Mucosa of stomach (tissue), 1 donor: Measurements from ENCODE around the gene NAA60.
"Not testable (repeated sequence)": the region's sequence is repeated elsewhere in the genome, so short reads cannot be mapped to it uniquely, and the experiment has no call there.

Source experiments
- H3K27me3 ChIP-seq: one replicate; pipeline ENCODE4 v1.7.0; 2013; ENCODE audit warnings: mild to moderate bottlenecking, low read length; ENCODE audit not compliant: control insufficient read depth, insufficient read depth
- H3K36me3 ChIP-seq: one replicate; pipeline ENCODE4 v1.7.0; 2013; ENCODE audit warnings: low read length; ENCODE audit not compliant: control insufficient read depth, insufficient read depth
- H3K4me1 ChIP-seq: one replicate; pipeline ENCODE4 v1.7.0; 2013; ENCODE audit warnings: mild to moderate bottlenecking, low read length; ENCODE audit not compliant: control insufficient read depth, insufficient read depth
- H3K4me3 ChIP-seq: one replicate; pipeline ENCODE4 v1.7.0; 2013; ENCODE audit warnings: low read length
- H3K9ac ChIP-seq: one replicate; pipeline ENCODE4 v1.7.0; 2013; ENCODE audit warnings: mild to moderate bottlenecking, low read length, moderate library complexity
- H3K9me3 ChIP-seq: one replicate; pipeline ENCODE4 v1.7.0; 2013; ENCODE audit warnings: mild to moderate bottlenecking, low read length, moderate library complexity; ENCODE audit not compliant: control insufficient read depth
- donor health status: Pancreatic carcinoma.

The NAA60 gene

GRCh38 chr16:3467921-3468320 lies 24.4 kb downstream of the NAA60 start:
- Histone ChIP-seq H3K4me3 (no peak overlapping the region), H3K27me3 (no peaks in the 10 kb centered on the region), H3K9ac (no peak overlapping the region), H3K9me3 (no peaks in the 10 kb centered on the region), H3K36me3 (peaks cover 10% of the 10 kb centered on the region), H3K4me1 (peaks cover 19% of the 10 kb centered on the region)

GRCh38 chr16:3468501-3468900 lies 25.0 kb downstream of the NAA60 start:
- H3K4me3 ChIP-seq = no peak overlapping the region
- peaks cover 10% of the 10 kb centered on the region for H3K36me3 ChIP-seq
- H3K27me3 ChIP-seq = no peaks in the 10 kb centered on the region
- peaks cover 19% of the 10 kb centered on the region for H3K4me1 ChIP-seq
- no peak overlapping the region for H3K9ac ChIP-seq
- H3K9me3 ChIP-seq = no peaks in the 10 kb centered on the region

GRCh38 chr16:3469736-3470135 lies 26.3 kb downstream of the NAA60 start:
- H3K36me3 ChIP-seq = peaks cover 10% of the 10 kb centered on the region
- H3K9ac ChIP-seq = no peak overlapping the region
- peaks cover 19% of the 10 kb centered on the region for H3K4me1 ChIP-seq
- H3K27me3 ChIP-seq = no peaks in the 10 kb centered on the region
- H3K9me3 ChIP-seq = no peaks in the 10 kb centered on the region
- no peak overlapping the region for H3K4me3 ChIP-seq

- Histone ChIP-seq H3K9ac (no peak overlapping the region), H3K36me3 (peaks cover 6% of the 10 kb centered on the region), H3K9me3 (no peaks in the 10 kb centered on the region), H3K4me3 (no peak overlapping the region), H3K27me3 (no peaks in the 10 kb centered on the region), H3K4me1 (peaks cover 27% of the 10 kb centered on the region)
Measured at GRCh38 chr16:3470723-3471122, 27.2 kb downstream of the NAA60 start.

GRCh38 chr16:3471518-3472176 lies 28.2 kb downstream of the NAA60 start:
- Histone ChIP-seq H3K9ac (no peak overlapping the region), H3K27me3 (no peaks in the 10 kb centered on the region), H3K36me3 (no peaks in the 10 kb centered on the region), H3K4me1 (peaks cover 32% of the 10 kb centered on the region), H3K9me3 (no peaks in the 10 kb centered on the region), H3K4me3 (no peak overlapping the region)

- no peaks in the 10 kb centered on the region for H3K36me3 ChIP-seq
- H3K9me3 ChIP-seq = no peaks in the 10 kb centered on the region
- no peak overlapping the region for H3K9ac ChIP-seq
- peaks cover 27% of the 10 kb centered on the region for H3K4me1 ChIP-seq
- H3K27me3 ChIP-seq = no peaks in the 10 kb centered on the region
- H3K4me3 ChIP-seq = no peak overlapping the region
Measured at GRCh38 chr16:3472878-3473595, 29.6 kb downstream of the NAA60 start.

- H3K9ac ChIP-seq, H3K27me3 ChIP-seq, H3K36me3 ChIP-seq, H3K4me3 ChIP-seq, H3K9me3 ChIP-seq: not testable (repeated sequence)
- peaks cover 22% of the 10 kb centered on the region for H3K4me1 ChIP-seq
Measured at GRCh38 chr16:3473596-3473943, 30.1 kb downstream of the NAA60 start.

- H3K27me3 ChIP-seq = no peaks in the 10 kb centered on the region
- H3K4me1 ChIP-seq = peaks cover 21% of the 10 kb centered on the region
- no peak overlapping the region for H3K9ac ChIP-seq
- no peak overlapping the region for H3K4me3 ChIP-seq
- peaks cover 4% of the 10 kb centered on the region for H3K36me3 ChIP-seq
- H3K9me3 ChIP-seq = no peaks in the 10 kb centered on the region
Measured at GRCh38 chr16:3474136-3474779, 30.8 kb downstream of the NAA60 start.

- H3K9me3 ChIP-seq, H3K9ac ChIP-seq, H3K4me3 ChIP-seq, H3K27me3 ChIP-seq, H3K36me3 ChIP-seq: not testable (repeated sequence)
- H3K4me1 ChIP-seq = peaks cover 21% of the 10 kb centered on the region
Measured at GRCh38 chr16:3474870-3475269, 31.4 kb downstream of the NAA60 start.

- Histone ChIP-seq H3K4me1 (peaks cover 21% of the 10 kb centered on the region), H3K27me3 (no peaks in the 10 kb centered on the region), H3K9me3 (no peaks in the 10 kb centered on the region), H3K36me3 (peaks cover 8% of the 10 kb centered on the region), H3K4me3 (no peak overlapping the region), H3K9ac (no peak overlapping the region)
Measured at GRCh38 chr16:3475604-3476375, 32.3 kb downstream of the NAA60 start.

- peaks cover 21% of the 10 kb centered on the region for H3K4me1 ChIP-seq
- no peak overlapping the region for H3K9ac ChIP-seq
- no peaks in the 10 kb centered on the region for H3K27me3 ChIP-seq
- no peaks in the 10 kb centered on the region for H3K9me3 ChIP-seq
- H3K4me3 ChIP-seq = no peak overlapping the region
- peaks cover 8% of the 10 kb centered on the region for H3K36me3 ChIP-seq
Measured at GRCh38 chr16:3476409-3476808, 32.9 kb downstream of the NAA60 start.
